Ishikawa (cell line): ENCODE measurements around the gene OR2AJ1.

ENCODE experiments used
- CEBPB ChIP-seq: IDR thresholded peaks from 2 replicates; pipeline ENCODE4 v1.6.1; 2012
- CREB1 ChIP-seq: IDR thresholded peaks from 2 replicates; pipeline ENCODE4 v1.6.1; 2012; ENCODE audit warnings: low read depth
- EGR1 ChIP-seq: IDR thresholded peaks from 2 replicates; pipeline ENCODE4 v1.6.1; 2012
- EP300 ChIP-seq: IDR thresholded peaks from 2 replicates; pipeline ENCODE4 v1.6.1; 2012; ENCODE audit warnings: borderline replicate concordance
- MAX ChIP-seq: IDR thresholded peaks from 2 replicates; pipeline ENCODE4 v1.6.1; 2012
- NFIC ChIP-seq: IDR thresholded peaks from 2 replicates; pipeline ENCODE4 v1.6.1; 2012
- RAD21 ChIP-seq: IDR thresholded peaks from 2 replicates; pipeline ENCODE4 v1.6.1; 2012; ENCODE audit warnings: low read depth
- REST ChIP-seq: IDR thresholded peaks from 2 replicates; pipeline ENCODE4 v1.6.1; 2012; ENCODE audit warnings: low read depth, mild to moderate bottlenecking
- TAF1 ChIP-seq: IDR thresholded peaks from 2 replicates; pipeline ENCODE4 v1.6.1; 2012; ENCODE audit warnings: low read depth, mild to moderate bottlenecking
- TEAD4 ChIP-seq: IDR thresholded peaks from 2 replicates; pipeline ENCODE4 v1.6.1; 2012
- USF1 ChIP-seq: IDR thresholded peaks from 2 replicates; pipeline ENCODE4 v1.6.1; 2012
- YY1 ChIP-seq: IDR thresholded peaks from 2 replicates; pipeline ENCODE4 v1.6.1; 2012; ENCODE audit warnings: low read depth

- TF ChIP-seq EP300, result no peak
- TF ChIP-seq REST, result no peak
- TF ChIP-seq TAF1, result no peak
- no peak for TF ChIP-seq MAX
- no peak for TF ChIP-seq RAD21
- TF ChIP-seq NFIC, result no peak
- TF ChIP-seq EGR1, result no peak
- TF ChIP-seq USF1, result no peak
- no peak for TF ChIP-seq CREB1
- TF ChIP-seq CEBPB, result no peak
- no peak for TF ChIP-seq YY1
- no peak for TF ChIP-seq TEAD4
Measured at GRCh38 chr1:247895976-247896375, 28.7 kb upstream of the OR2AJ1 start.
